LNCAP (cell line): ENCODE results near the gene TTC34.

Experiments used
- CTCF ChIP-seq: fragments of 450-650 bp; IDR thresholded peaks from 2 replicates; pipeline ENCODE4 v1.5.1; 2017; ENCODE audit warnings: mild to moderate bottlenecking

TTC34 gene

GRCh38 chr1:2777424-2778219, 23.9 kb downstream of the TTC34 start:
- TF ChIP-seq CTCF, result no peak

- TF ChIP-seq CTCF, result no peak
Measured at GRCh38 chr1:2650967-2651645, 150.4 kb downstream of the TTC34 start.

DNA sequence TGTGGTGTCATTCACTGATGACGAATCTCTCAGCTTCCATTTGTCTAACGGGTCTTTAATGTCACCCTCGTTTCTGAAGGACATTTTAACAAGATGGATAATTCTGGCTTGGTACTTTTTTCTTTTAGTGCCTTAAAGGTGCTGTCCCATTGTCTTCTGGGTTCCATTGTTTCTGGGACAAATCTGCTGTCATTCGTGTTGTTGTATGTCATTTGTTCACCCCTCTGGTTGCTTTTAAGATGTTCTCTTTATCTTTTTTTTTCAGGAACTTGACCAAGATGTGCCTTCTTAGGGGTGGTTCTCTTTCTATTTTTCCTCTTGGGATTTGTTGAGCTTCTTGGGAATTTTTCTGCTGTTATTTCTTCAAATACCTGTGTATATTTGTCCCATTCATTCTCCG, 154.7 kb downstream of the TTC34 start:
- no peak for TF ChIP-seq CTCF

DNA sequence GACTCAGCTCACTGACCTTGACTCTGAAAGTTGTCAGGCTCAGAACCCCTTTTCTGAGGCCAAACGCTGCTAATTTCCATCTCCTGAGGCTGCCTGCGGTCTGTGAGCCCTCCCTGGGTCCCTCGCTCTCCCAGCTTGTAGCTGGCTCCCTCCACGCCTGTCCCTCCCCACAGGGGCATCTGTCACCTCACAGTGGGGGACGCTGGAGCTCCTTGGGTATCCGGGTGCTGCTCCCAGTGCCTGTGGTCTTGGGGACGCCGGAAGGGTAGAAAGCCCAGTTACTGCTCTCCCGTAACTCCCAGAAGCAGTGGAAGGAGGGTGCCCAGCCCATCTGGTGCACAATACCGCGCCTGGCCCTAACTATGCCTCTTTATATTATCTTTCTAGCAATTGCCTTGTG, 155.7 kb downstream of the TTC34 start:
- TF ChIP-seq CTCF, result no peak

- no peak for TF ChIP-seq CTCF
Measured at GRCh38 chr1:2645143-2645542, 156.3 kb downstream of the TTC34 start.

DNA sequence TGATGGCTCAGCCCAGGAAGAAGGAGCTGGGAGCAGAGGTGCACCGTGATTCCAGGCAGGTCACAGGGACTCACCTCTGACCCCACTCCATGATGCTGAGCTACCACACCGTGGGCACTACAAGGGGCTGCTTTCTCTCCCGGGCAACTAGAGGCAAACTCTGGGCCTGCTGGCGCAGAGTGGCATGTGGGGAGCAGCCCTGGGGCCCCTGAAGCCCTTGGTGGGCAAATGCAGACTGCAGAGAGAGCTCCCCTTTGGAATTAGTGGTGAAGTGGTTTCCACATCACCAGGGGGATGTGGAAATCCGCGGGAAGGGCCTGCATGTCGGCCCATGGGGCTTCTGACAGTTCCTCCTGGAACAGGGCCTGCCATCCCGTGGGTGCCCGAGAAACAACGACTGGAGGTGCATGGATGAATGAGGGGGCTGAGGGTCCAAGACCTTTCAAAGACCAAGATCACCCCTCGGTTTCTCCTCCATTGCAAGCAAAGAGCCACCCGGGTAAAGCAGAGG, 156.8 kb downstream of the TTC34 start:
- TF ChIP-seq CTCF, result no peak

- no peak for TF ChIP-seq CTCF
Measured at GRCh38 chr1:2644171-2644570, 157.3 kb downstream of the TTC34 start.
